GM19351 (cell line): ENCODE data around the gene ACTL10.

ENCODE experiments used
- ATAC-seq: cut with Tn5 transposase; IDR thresholded peaks from one replicate; pipeline ENCODE4 v1.9.1; 2021; ENCODE audit warnings: mild to moderate bottlenecking, moderate library complexity; ENCODE audit not compliant: unreplicated experiment

ACTL10 gene

DNA sequence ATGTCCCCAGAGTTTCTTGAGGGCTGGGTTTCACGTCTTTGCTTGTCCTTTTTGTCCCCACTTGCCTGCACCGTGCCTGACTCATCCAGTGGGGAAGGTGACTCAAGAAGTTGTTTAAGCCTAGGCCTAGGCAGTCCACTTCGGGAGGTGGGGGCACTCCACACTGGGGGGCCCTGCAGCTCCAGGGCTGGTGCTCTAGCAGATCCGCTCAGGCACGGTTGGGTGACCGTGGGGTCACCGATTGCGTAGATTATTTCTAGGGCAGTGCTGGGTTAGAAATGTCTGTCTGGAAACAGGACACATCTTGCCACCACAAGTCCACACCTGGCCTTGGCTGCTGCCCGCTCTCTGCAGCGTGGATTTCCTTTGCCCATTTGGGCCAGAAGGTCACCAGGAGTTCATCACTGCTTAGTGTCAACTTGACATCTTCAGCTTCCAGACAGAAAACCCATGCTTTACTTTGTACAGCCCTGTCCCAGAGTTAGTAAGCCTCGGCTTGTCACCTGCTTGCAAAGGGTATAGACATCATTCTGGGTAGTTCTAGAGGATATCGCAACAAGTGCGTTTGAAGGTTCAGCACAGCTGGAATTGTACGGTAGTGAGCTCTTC is 18.2 kb upstream of the ACTL10 start:
- no peak for ATAC-seq

DNA sequence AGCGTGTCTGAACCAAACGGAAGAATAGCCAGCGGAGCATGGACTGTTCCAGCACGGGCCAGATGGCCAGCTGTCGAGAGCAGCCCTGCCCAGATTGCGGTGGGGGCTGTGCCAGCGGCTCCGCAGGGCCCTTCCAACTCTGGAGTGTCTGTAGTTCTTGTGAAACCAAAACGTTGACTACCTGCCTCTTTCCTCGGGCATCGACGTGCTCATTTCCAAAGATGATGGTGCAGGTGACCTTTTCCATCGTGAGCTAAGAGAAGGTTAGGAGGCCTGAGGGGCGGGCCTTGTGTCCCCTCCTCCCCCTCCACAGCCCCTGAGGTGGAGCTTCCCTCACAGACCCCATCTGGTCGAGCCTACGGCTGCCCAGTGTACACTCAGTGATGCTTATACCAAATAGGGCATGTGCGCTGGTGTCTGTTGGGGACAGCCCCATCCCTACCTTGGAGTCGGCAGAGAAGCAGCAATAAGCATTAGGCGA is 17.5 kb upstream of the ACTL10 start:
- no peak for ATAC-seq

- ATAC-seq: no peak
Measured at GRCh38 chr20:33650111-33650752, 16.5 kb upstream of the ACTL10 start.

- no peak for ATAC-seq
Measured at GRCh38 chr20:33650753-33651561, 15.8 kb upstream of the ACTL10 start.

DNA sequence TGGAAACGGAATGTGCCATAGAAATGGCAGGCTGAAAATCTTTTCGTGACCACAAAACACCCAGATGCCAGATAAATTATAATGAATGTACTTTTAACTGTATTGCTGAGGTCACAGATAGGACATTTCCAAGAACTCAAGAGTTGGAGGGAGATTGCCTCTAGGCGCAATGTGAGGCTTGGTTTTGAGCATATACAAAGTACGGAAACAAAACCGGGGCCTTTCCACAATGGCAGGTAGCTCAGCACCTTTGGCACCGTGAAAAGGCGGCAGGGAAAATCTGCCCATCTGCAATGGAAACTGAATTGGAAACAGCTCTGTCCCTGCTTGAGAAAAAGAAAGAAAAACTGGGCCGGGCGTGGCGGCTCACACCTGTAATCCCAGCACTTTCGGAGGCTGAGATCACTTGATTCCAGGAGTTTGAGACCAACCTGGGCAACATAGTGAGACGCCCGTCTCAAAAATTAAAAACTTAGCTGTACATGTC is 15.1 kb upstream of the ACTL10 start:
- no peak for ATAC-seq

DNA sequence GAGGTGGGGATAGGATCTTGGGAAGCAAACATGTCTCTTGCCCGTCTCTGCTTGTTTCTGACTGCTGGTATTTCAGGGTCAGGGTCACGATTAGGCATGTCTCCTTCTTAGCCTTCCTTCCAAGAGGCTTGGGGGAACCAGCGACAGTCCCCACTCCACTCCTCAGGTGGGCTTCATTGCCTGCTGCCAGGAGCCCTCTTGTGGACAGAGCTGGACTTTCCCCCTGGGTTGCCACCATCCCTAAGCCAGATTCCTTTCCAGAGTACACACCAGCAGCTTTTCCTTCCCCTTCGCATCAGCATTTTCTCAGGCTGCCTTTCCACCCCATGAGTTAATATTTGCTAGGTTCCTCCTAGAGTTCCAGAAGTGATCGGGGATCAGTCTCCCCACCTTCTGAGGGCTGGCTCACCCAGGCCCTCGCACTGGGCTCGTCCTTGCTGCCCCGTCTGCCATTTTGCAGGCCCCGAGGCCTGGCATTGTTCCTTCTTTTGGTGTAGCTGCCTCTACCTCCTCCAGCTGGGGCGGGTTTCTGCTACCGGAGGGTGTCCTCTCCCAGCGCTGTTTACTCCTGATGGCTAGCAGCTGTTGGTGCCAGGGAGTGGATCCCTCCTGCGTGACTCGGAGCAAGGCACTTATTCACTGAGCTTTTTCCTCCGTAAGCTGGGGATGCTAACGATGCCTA is 13.4 kb upstream of the ACTL10 start:
- no peak for ATAC-seq

- no peak for ATAC-seq
Measured at GRCh38 chr20:33653900-33654596, 12.7 kb upstream of the ACTL10 start.

GRCh38 chr20:33654680-33655161 is 12.0 kb upstream of the ACTL10 start:
- no peak for ATAC-seq

DNA sequence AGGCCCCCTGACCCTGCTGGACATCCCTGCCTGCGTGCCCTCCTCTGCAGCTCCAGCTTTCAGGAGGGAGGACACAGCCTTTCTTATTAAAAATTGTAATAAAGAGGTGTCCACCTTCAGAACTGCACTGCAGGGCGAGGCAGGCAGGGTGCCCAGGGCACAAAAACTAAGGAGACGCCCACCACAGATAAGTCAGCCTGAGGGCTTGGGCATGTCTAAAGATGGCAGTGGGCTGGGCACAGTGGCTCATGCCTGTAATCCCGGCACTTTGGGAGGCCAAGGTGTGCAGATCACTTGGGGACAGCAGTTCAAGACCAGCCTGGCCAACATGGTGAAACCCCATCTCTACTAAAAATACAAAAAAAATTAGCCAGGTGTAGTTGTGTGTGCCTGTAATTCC is 11.6 kb upstream of the ACTL10 start:
- no peak for ATAC-seq

GRCh38 chr20:33656010-33656782 is 10.5 kb upstream of the ACTL10 start:
- no peak for ATAC-seq

- ATAC-seq: no peak
Measured at GRCh38 chr20:33656783-33657703, 9.7 kb upstream of the ACTL10 start.

- ATAC-seq: no peak
Measured at GRCh38 chr20:33657704-33658095, 9.0 kb upstream of the ACTL10 start.

- ATAC-seq: no peak
Measured at GRCh38 chr20:33658510-33658909, 8.2 kb upstream of the ACTL10 start.

GRCh38 chr20:33658929-33659328 is 7.8 kb upstream of the ACTL10 start:
- ATAC-seq: no peak

DNA sequence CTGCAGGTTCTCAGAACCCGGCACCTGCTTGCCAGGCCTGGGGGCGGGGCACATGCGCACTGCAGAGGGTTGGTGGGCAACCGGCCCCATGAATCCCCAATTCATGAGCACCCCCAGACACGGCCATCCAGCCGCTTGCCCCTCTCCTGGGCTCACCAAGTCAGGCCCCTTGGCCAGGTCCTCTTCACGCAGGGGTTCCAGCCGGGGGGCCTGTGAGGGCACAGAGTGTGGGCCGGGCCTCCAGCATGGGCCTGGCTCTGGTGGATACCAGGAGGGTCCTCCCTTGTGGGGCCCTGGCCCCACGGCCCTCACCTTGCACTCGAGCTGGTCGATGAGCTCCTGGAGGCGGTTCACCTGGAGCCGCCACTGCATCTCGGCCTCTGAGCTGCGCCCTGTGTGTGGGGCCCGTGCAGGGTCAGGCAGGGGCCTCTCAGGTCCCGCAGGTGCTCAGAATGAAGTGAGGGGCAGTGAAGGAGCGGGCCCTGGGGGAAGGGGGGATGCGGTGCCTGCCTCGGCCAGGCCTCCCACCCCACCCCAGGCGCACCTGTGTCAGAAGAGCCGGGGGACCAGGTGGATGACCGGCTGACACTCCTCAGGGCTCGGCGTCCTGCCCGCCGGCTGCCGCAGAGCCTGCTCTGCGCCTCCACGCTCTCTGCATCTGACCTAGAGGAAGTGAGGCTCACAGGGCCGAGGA is 7.3 kb upstream of the ACTL10 start:
- no peak for ATAC-seq

GRCh38 chr20:33660035-33660684 is 6.6 kb upstream of the ACTL10 start:
- no peak for ATAC-seq

GRCh38 chr20:33660685-33661058 is 6.1 kb upstream of the ACTL10 start:
- ATAC-seq: no peak

- ATAC-seq: no peak
Measured at GRCh38 chr20:33662172-33662571, 4.6 kb upstream of the ACTL10 start, which contains the start of gene C20orf144. C20orf144 (plus strand) TSS chr20:33662327; CDS start chr20:33662346, 19 bp downstream.
